ENCODE measurements around the gene METTL21A.
A peak's percentile ranks its signal among the peaks of the same experiment; 100 is the strongest.

Gene METTL21A

GRCh38 chr2:207624185-207625013 lies 795 bp downstream of the METTL21A start:
- peak; percentile 17 for DNase-seq (ENCODE audit: low read depth, low spot score)

- DNase-seq (ENCODE audit: low read depth, low spot score): no peak
These were observed 3.6 kb downstream of the METTL21A start for GRCh38 chr2:207621501-207622039.

- no peak for DNase-seq (ENCODE audit: low read depth, low spot score)
These were observed 5.4 kb downstream of the METTL21A start for GRCh38 chr2:207619764-207620203.

DNA sequence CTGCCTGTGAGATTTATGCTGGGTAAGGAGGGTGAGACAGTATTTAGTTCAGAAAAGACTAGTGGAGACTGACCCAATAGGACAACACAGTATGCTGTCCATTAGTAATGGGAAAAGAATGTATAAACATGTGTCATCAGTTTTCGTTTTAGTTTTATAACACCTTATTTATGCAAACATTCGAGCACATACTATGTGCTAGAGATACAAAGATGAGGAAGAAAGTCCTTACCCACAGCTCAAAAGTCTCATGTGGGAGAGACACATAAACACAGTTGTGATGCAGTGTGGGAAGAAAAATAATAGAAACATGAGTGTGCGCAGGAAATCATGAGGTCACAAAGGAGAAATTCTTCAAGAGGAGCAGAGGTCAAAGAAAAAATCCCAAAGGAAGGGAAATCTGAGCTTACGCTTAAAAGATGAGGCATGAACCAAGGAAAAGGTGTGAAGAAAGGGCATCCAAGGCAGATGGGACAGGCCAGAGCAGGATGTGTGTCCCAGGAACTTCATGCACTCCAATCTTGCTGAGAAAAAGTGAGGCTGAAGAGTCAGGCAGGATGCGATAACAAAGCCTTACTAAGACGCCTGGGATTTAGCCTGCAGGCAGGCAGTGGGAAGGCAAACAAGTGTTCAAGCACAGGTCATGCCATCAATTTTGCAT lies 8.1 kb downstream of the METTL21A start:
- no peak for DNase-seq (ENCODE audit: low read depth, low spot score)

GRCh38 chr2:207616185-207616584 lies 9.0 kb downstream of the METTL21A start:
- no peak for DNase-seq (ENCODE audit: low read depth, low spot score)

DNA sequence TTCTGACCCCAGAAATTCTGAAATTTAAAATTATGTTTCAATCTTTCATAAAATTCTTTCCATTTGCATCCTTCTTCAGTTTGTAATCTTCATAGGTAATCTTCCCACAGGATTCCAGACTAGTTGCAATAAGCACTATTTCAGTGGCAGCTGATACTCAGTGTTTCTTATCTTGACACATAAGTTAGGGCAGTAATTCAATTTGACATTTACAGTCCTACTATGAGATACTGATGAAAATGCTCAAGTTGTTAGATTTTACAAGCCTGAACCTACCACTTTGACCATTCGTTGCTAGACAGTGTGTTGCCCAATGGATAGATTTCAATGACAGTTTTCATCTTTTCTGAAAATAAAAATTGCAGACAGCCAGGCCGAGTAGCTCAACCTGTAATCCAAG lies 10.4 kb downstream of the METTL21A start:
- no peak for DNase-seq (ENCODE audit: low read depth, low spot score)

DNA sequence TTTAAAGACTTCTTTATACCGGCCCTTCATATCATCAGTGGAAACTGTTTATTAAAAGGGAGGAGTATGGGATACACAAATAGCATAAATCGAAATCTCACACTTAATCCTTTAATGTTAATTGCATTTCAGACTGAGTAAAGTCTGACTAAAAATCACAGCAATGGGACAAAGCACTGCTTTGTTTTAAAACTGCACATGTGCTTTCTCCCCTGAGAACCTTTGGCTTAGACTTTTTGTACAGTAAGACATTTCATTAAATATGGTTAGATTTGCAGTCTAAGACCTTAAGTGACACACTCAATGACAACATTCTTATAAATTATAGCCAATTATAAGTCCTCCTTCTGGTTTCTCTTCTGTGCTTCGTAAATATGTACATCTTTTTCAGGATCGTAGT lies 12.5 kb downstream of the METTL21A start:
- no peak for DNase-seq (ENCODE audit: low read depth, low spot score)

DNA sequence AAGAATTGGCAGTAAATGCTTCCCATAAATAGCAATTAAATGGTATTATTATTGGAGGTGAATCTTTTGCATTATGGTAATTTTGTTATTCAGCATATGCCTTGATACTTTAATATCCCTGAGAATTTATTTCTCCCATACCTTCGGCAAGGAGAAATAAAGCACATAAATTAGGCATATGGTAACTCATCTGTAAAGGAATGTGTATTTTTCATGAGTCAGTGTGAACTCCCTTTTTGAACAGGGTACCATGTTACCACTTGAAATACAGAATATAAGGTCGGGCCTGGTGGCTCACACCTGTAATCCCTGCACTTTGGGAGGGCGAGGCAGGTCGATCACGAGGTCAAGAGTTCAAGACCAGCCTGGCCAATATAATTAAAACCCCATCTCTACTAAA lies 18.4 kb downstream of the METTL21A start:
- DNase-seq (ENCODE audit: low read depth, low spot score): no peak

GRCh38 chr2:207606399-207606798 lies 18.8 kb downstream of the METTL21A start:
- no peak for DNase-seq (ENCODE audit: low read depth, low spot score)

- DNase-seq (ENCODE audit: low read depth, low spot score): no peak
These were observed 21.7 kb downstream of the METTL21A start for GRCh38 chr2:207603486-207603885.

DNA sequence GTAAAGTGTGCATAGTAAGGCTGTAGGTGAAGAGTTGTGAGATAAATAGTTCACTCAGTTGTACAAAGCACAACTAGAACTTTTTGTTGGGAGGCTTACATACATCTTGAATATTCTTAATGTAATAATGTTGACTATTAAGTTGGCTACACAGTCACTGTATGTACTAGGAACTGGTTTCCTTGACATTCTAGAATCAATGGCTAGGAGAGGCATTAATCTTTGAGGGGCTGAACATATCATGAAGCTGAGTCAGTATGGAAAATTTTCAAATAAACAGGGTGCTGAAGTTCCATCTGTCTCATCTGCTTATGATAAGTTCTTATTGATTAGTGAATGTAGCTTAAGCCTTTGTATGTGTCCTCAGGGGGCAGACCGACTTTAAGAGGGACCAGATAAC lies 23.4 kb downstream of the METTL21A start:
- no peak for DNase-seq (ENCODE audit: low read depth, low spot score)

DNA sequence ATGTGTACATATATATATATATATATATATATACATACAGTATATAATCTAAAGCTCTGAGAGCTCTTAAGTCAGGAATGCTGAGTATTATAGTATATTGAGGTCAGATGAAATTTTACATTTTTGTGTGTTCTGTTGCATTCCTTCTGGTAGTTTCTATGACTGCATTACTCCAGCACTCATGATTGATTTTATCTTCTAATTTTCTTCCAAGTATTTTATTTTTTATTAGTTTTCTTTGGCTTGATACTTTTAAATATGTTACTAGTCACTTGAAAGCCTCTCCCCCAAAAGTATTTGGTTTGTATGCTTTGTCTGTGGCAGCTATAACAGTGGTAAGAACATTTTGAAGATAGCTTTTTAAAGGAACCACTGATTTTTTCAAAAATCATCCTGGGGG lies 25.0 kb downstream of the METTL21A start:
- DNase-seq (ENCODE audit: low read depth, low spot score): no peak

- no peak for DNase-seq (ENCODE audit: low read depth, low spot score)
These were observed 25.6 kb downstream of the METTL21A start for GRCh38 chr2:207599636-207600035.

- no peak for DNase-seq (ENCODE audit: low read depth, low spot score)
These were observed 30.5 kb downstream of the METTL21A start for GRCh38 chr2:207594731-207595130.

DNA sequence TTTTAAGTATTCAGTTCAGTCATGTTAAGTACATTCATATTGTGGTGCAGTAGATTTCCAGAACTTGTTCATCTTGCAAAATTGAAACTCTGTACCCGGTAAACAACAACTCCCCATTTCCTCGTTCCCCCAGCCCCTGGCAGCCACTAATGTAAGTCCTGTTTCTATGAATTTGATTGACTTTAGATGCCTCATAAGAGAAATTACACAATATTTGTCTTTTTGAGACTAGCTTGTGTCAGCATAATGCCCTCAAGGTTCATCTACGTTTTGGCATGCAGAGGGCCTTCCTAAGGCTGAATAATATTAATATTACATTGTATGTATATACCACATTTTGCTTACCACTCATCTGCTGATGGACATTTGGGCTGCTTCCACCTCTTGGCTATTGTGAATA lies 30.9 kb downstream of the METTL21A start:
- DNase-seq (ENCODE audit: low read depth, low spot score): no peak

- no peak for DNase-seq (ENCODE audit: low read depth, low spot score)
These were observed 31.9 kb downstream of the METTL21A start for GRCh38 chr2:207593277-207593676.

DNA sequence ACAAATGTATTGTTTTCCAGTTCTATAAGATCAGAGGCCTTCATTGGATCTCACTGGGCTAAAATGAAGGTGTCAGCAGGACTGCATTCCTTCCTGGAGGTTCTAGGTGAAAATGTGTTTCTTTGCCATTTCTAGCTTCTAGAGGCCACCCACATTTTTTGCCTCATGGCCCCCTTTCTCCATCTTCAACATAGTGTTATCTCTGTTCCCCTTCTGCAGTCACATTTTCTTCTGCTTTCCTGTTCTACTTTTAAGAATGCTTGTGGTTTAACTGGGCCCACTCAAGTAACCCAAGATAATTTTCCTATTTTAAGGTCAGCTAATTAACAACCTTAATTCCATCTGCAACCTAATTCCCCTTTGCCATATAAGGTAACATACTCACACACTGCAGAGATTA lies 36.1 kb downstream of the METTL21A start:
- no peak for DNase-seq (ENCODE audit: low read depth, low spot score)

- no peak for DNase-seq (ENCODE audit: low read depth, low spot score)
These were observed 37.9 kb downstream of the METTL21A start for GRCh38 chr2:207587305-207587704.

GRCh38 chr2:207584952-207585351 lies 40.2 kb downstream of the METTL21A start:
- no peak for DNase-seq (ENCODE audit: low read depth, low spot score)

GRCh38 chr2:207571370-207571769 lies 53.8 kb downstream of the METTL21A start:
- DNase-seq (ENCODE audit: low read depth, low spot score): no peak

- DNase-seq (ENCODE audit: low read depth, low spot score): no peak
These were observed 57.5 kb downstream of the METTL21A start for GRCh38 chr2:207567671-207568070.

- DNase-seq (ENCODE audit: low read depth, low spot score): no peak
These were observed 59.3 kb downstream of the METTL21A start for GRCh38 chr2:207565736-207566500.
